GM12878 (cell line): ENCODE measurements around the gene HYDIN. TPM values are rescaled to one million over a fixed set of nuclear protein-coding genes. Genes with fewer than 3 reads are reported as not detected.

Experiments
- ATAC-seq: fragments of 200-7000 bp; cut with Tn5 transposase; 3 replicates; pipeline ENCODE4 v1.9.1; 2020; ENCODE audit warnings: mild to moderate bottlenecking, moderate library complexity
- BruUV-seq: library from RNA; stranded (reverse); fragments of 400-500 nt; replicated peaks from 2 replicates; lab custom pipeline; 2021; lab: Mats Ljungman, UMichigan
- CTCF ChIA-PET: fragments of 300-600 bp; sonication (Branson Sonifier 250); formaldehyde crosslinking; extraction: SDS; loops from one replicate; lab custom pipeline; 2021; ENCODE audit warnings: inconsistent platforms; lab: Yijun Ruan, JAX
- POLR2A ChIA-PET: fragments of 350-600 bp; formaldehyde crosslinking; extraction: SDS; loops from one replicate; lab custom pipeline; 2021; ENCODE audit warnings: inconsistent platforms; lab: Charles Lee
- RAD21 ChIA-PET: fragments of 300-600 bp; sonication (Branson Sonifier 250); formaldehyde crosslinking; loops from one replicate; lab custom pipeline; 2023; ENCODE audit warnings: antibody characterized with exemption; ENCODE audit not compliant: unreplicated experiment; lab: Charles Lee
- SMC1A ChIA-PET: fragments of 300-600 bp; sonication (Branson Sonifier 250); formaldehyde crosslinking; loops from one replicate; lab custom pipeline; 2023; ENCODE audit not compliant: unreplicated experiment, uncharacterized antibody; lab: Charles Lee
- DNase-seq: peaks from one replicate; pipeline ENCODE4 v3.0.0-alpha.2; 2011; ENCODE audit warnings: low read depth, low spot score
- FAIRE-seq: peaks from 3 replicates; lab custom pipeline; 2011; peaks lifted over from hg19 to GRCh38; lab: Jason Lieb, UNC
- H2AFZ ChIP-seq: 2 replicates; pipeline ENCODE4 v1.6.0; 2011; ENCODE audit warnings: low read depth, low read length, control low read depth; ENCODE audit not compliant: control insufficient read depth
- H3K27ac ChIP-seq: 2 replicates; pipeline ENCODE4 v1.5.1; 2011; ENCODE audit warnings: control low read depth; ENCODE audit not compliant: control insufficient read depth, insufficient read depth
- H3K27me3 ChIP-seq, 2 experiments: replicated peaks in 1 of 2; 2 replicates each; pipeline versions ENCODE4 v1.6.0 to v1.6.1; 2011; ENCODE audit warnings: low read length in 1 of 2; ENCODE audit not compliant: control insufficient read depth in 2 of 2, insufficient read depth in 2 of 2
- H3K36me3 ChIP-seq, 2 experiments: 2 replicates each; pipeline ENCODE4 v1.5.1; 2011; ENCODE audit warnings: low read length in 1 of 2; ENCODE audit not compliant: control insufficient read depth in 2 of 2, insufficient read depth in 2 of 2
- H3K4me1 ChIP-seq: 2 replicates; pipeline ENCODE4 v1.6.1; 2011; ENCODE audit warnings: mild to moderate bottlenecking, low read length, moderate library complexity, mixed read lengths; ENCODE audit not compliant: control insufficient read depth, insufficient read depth
- H3K4me2 ChIP-seq: 2 replicates; pipeline ENCODE4 v1.6.0; 2011; ENCODE audit warnings: control low read depth; ENCODE audit not compliant: control insufficient read depth, insufficient read depth
- H3K4me3 ChIP-seq: fragments of 200-600 bp; sonication (generic); 2 replicates; pipeline ENCODE4 v1.5.1; 2016
- H3K79me2 ChIP-seq: 2 replicates; pipeline ENCODE4 v1.6.0; 2011; ENCODE audit warnings: low read length; ENCODE audit not compliant: control insufficient read depth, insufficient read depth
- H3K9ac ChIP-seq: 2 replicates; pipeline ENCODE4 v1.8.0; 2011; ENCODE audit warnings: low read length, control low read depth, mixed read lengths; ENCODE audit not compliant: control insufficient read depth, insufficient read depth
- H3K9me3 ChIP-seq: replicated peaks from 3 replicates; pipeline ENCODE4 v1.5.1; 2011; ENCODE audit warnings: mild to moderate bottlenecking, low read length; ENCODE audit not compliant: control insufficient read depth, insufficient read depth
- H4K20me1 ChIP-seq: 2 replicates; pipeline ENCODE4 v1.6.0; 2011; ENCODE audit not compliant: control insufficient read depth, insufficient read depth
- ATF7 ChIP-seq: fragments of 450-650 bp; IDR thresholded peaks from 2 replicates; pipeline ENCODE4 v1.6.1; 2016; ENCODE audit warnings: low read depth, mild to moderate bottlenecking
- CBFB ChIP-seq: IDR thresholded peaks from 2 replicates; pipeline ENCODE4 v1.6.1; 2016; ENCODE audit warnings: antibody characterized with exemption, low read depth
- EED ChIP-seq: sonication (generic); IDR thresholded peaks from 2 replicates; pipeline ENCODE4 v1.6.1; 2016; ENCODE audit warnings: antibody characterized with exemption, low read depth
- KAT2A ChIP-seq: conservative IDR thresholded peaks from 2 replicates; pipeline ENCODE4 v1.6.1; 2011; ENCODE audit warnings: low read depth, low read length; ENCODE audit not compliant: control insufficient read depth
- MTA3 ChIP-seq: IDR thresholded peaks from 2 replicates; pipeline ENCODE4 v1.6.1; 2012; ENCODE audit warnings: low read length, inconsistent platforms, borderline replicate concordance
- MYC ChIP-seq: IDR thresholded peaks from 2 replicates; pipeline ENCODE4 v1.6.1; 2011; ENCODE audit warnings: mild to moderate bottlenecking, low read length, moderate library complexity, inconsistent platforms; ENCODE audit not compliant: insufficient read depth, insufficient replicate concordance, insufficient read length, severe bottlenecking
- NFYA ChIP-seq: IDR thresholded peaks from 2 replicates; pipeline ENCODE4 v1.6.1; 2011; ENCODE audit warnings: low read depth, mild to moderate bottlenecking, low read length, improper control_type of control experiment, borderline replicate concordance
- NR2C2 ChIP-seq: IDR thresholded peaks from 2 replicates; pipeline ENCODE4 v1.6.1; 2011; ENCODE audit warnings: borderline replicate concordance, low read depth; ENCODE audit not compliant: control insufficient read depth, insufficient read length
- RBBP5 ChIP-seq: fragments of 200-600 bp; sonication (generic); conservative IDR thresholded peaks from 2 replicates; pipeline ENCODE4 v1.6.1; 2016
- SUZ12 ChIP-seq: fragments of 200-600 bp; sonication (generic); IDR thresholded peaks from one replicate; pipeline ENCODE4 v1.6.1; 2018; ENCODE audit warnings: antibody characterized with exemption, mild to moderate bottlenecking; ENCODE audit not compliant: unreplicated experiment
- TBL1XR1 ChIP-seq: IDR thresholded peaks from 2 replicates; pipeline ENCODE4 v1.6.1; 2012; ENCODE audit warnings: low read depth, low read length, improper control_type of control experiment
- ZNF207 ChIP-seq: fragments of 450-650 bp; IDR thresholded peaks from 2 replicates; pipeline ENCODE4 v1.6.1; 2014; ENCODE audit warnings: antibody characterized with exemption, mild to moderate bottlenecking, borderline replicate concordance
- WGBS: methylation state at CpG from one replicate; pipeline ENCODE4 v1.1.6; 2016; ENCODE audit warnings: low lambda C conversion rate; ENCODE audit not compliant: insufficient replicate concordance, insufficient coverage; ENCODE audit errors: missing lambda C conversion rate; 5-methylcytosine and 5-hydroxymethylcytosine counted together
- in situ Hi-C: fragments of 300-500 bp; cut with MboI; formaldehyde crosslinking; loops from 9 replicates; pipeline ENCODE4 v1.14.3; 2018; ENCODE audit warnings: mixed read lengths
- intact Hi-C: fragments of 100-400 bp; cut with micrococcal nuclease; formaldehyde crosslinking; loops from one replicate; pipeline ENCODE4 v1.14.2; 2022; ENCODE audit not compliant: unreplicated experiment
- polyA plus RNA-seq, 11 experiments: library from polyadenylated mRNA; depleted of rRNA in 4 of 11; unstranded in 6 of 11; stranded (reverse) in 5 of 11; fragments of >200 nt; fragmentation: Nextera tagmentation in 4 of 11; fragmentation: Illumina TruSeq in 1 of 11; extraction: Ambion mirVana in 4 of 11; extraction: Trizol in 1 of 11; gene quantifications; 1 replicate in 1 of 11; 2 replicates in 10 of 11; pipeline versions ENCODE4 v1.2.1 to v1.2.3, GENCODE V29; 2011 to 2016; ENCODE audit warnings: inconsistent platforms in 2 of 11, missing spikeins in 2 of 11, low read depth in 1 of 11
- total RNA-seq, 4 experiments: library from RNA; depleted of rRNA in 3 of 4; stranded (reverse); fragments of >200 nt in 3 of 4; fragmentation: Illumina TruSeq in 1 of 4; extraction: Trizol in 1 of 4; gene quantifications; 2 replicates each; pipeline versions ENCODE4 v1.2.1 to v1.2.3, GENCODE V29; 2013 to 2021
- TF ChIP-seq, protein P1 (sequence below): fragments of 450-650 bp; IDR thresholded peaks from 2 replicates; pipeline ENCODE4 v1.6.1; 2017; ENCODE audit warnings: mild to moderate bottlenecking
- TF ChIP-seq, protein P2 (sequence below): IDR thresholded peaks from 2 replicates; pipeline ENCODE4 v1.6.1; 2011; ENCODE audit warnings: low read depth, mild to moderate bottlenecking, low read length, moderate library complexity, borderline replicate concordance; ENCODE audit errors: extremely low read depth

HYDIN gene
- total and polyA plus RNA-seq, 10 of the 15 experiments (the other 5 are each of a cell fraction or from before 2014, with no cell fraction given), result 0.01 to 0.30 (median 0.10) TPM; not detected in 7

- in situ Hi-C loops, result no loop called here
- intact Hi-C loops, result no loop called here
- no peak overlapping the region for H3K9ac ChIP-seq
- RAD21 ChIA-PET, result no interaction called here
- POLR2A ChIA-PET, result no interaction called here
- 25% methylated on average over 1 of the region's 1 CpG for WGBS
- H3K36me3 ChIP-seq, result no peaks in the 10 kb centered on the region
- H3K27me3 ChIP-seq, result no peaks in the 10 kb centered on the region; a peak in 1 of 4 replicates
- no peaks in the 10 kb centered on the region for H4K20me1 ChIP-seq
- H3K79me2 ChIP-seq, result no peaks in the 10 kb centered on the region
- H3K9me3 ChIP-seq, result no peaks in the 10 kb centered on the region
- no peak overlapping the region for H3K4me3 ChIP-seq
- H3K27ac ChIP-seq, result no peak overlapping the region
- DNase-seq, result no peak
- BruUV-seq, result no TSS peak
- SMC1A ChIA-PET, result no interaction called here
- TF ChIP-seq ATF7 (no peak), CBFB (no peak), RBBP5 (no peak), ZNF207 (no peak), NR2C2 (no peak), EED (no peak), MYC (no peak), NFYA (no peak), SUZ12 (no peak), KAT2A (no peak), TBL1XR1 (no peak), MTA3 (no peak)
- TF ChIP-seq, protein P1, sequence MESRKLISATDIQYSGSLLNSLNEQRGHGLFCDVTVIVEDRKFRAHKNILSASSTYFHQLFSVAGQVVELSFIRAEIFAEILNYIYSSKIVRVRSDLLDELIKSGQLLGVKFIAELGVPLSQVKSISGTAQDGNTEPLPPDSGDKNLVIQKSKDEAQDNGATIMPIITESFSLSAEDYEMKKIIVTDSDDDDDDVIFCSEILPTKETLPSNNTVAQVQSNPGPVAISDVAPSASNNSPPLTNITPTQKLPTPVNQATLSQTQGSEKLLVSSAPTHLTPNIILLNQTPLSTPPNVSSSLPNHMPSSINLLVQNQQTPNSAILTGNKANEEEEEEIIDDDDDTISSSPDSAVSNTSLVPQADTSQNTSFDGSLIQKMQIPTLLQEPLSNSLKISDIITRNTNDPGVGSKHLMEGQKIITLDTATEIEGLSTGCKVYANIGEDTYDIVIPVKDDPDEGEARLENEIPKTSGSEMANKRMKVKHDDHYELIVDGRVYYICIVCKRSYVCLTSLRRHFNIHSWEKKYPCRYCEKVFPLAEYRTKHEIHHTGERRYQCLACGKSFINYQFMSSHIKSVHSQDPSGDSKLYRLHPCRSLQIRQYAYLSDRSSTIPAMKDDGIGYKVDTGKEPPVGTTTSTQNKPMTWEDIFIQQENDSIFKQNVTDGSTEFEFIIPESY, result no peak
- TF ChIP-seq, protein P2, sequence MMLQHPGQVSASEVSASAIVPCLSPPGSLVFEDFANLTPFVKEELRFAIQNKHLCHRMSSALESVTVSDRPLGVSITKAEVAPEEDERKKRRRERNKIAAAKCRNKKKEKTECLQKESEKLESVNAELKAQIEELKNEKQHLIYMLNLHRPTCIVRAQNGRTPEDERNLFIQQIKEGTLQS, result no peak
- TF ChIP-seq, all 136 proteins: peak for 0
- FAIRE-seq, result no peak
- H3K4me1 ChIP-seq, result no peaks in the 10 kb centered on the region
- no peak overlapping the region for H3K4me2 ChIP-seq
- ATAC-seq, result no peak
- CTCF ChIA-PET, result no interaction called here
- no peak overlapping the region for H2AFZ ChIP-seq
These were observed 14.0 kb upstream of the HYDIN start for GRCh38 chr16:71244521-71244920.
